NCI-H2227 (cell line): ENCODE data around the gene DOCK3.

Source experiments
- DNase-seq: peaks from one replicate; lab custom pipeline; 2025; ENCODE audit not compliant: unreplicated experiment; lab: John Stamatoyannopoulos, UW

The DOCK3 gene, protein sequence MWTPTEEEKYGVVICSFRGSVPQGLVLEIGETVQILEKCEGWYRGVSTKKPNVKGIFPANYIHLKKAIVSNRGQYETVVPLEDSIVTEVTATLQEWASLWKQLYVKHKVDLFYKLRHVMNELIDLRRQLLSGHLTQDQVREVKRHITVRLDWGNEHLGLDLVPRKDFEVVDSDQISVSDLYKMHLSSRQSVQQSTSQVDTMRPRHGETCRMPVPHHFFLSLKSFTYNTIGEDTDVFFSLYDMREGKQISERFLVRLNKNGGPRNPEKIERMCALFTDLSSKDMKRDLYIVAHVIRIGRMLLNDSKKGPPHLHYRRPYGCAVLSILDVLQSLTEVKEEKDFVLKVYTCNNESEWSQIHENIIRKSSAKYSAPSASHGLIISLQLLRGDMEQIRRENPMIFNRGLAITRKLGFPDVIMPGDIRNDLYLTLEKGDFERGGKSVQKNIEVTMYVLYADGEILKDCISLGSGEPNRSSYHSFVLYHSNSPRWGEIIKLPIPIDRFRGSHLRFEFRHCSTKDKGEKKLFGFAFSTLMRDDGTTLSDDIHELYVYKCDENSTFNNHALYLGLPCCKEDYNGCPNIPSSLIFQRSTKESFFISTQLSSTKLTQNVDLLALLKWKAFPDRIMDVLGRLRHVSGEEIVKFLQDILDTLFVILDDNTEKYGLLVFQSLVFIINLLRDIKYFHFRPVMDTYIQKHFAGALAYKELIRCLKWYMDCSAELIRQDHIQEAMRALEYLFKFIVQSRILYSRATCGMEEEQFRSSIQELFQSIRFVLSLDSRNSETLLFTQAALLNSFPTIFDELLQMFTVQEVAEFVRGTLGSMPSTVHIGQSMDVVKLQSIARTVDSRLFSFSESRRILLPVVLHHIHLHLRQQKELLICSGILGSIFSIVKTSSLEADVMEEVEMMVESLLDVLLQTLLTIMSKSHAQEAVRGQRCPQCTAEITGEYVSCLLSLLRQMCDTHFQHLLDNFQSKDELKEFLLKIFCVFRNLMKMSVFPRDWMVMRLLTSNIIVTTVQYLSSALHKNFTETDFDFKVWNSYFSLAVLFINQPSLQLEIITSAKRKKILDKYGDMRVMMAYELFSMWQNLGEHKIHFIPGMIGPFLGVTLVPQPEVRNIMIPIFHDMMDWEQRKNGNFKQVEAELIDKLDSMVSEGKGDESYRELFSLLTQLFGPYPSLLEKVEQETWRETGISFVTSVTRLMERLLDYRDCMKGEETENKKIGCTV (N-terminal part only)

DNA sequence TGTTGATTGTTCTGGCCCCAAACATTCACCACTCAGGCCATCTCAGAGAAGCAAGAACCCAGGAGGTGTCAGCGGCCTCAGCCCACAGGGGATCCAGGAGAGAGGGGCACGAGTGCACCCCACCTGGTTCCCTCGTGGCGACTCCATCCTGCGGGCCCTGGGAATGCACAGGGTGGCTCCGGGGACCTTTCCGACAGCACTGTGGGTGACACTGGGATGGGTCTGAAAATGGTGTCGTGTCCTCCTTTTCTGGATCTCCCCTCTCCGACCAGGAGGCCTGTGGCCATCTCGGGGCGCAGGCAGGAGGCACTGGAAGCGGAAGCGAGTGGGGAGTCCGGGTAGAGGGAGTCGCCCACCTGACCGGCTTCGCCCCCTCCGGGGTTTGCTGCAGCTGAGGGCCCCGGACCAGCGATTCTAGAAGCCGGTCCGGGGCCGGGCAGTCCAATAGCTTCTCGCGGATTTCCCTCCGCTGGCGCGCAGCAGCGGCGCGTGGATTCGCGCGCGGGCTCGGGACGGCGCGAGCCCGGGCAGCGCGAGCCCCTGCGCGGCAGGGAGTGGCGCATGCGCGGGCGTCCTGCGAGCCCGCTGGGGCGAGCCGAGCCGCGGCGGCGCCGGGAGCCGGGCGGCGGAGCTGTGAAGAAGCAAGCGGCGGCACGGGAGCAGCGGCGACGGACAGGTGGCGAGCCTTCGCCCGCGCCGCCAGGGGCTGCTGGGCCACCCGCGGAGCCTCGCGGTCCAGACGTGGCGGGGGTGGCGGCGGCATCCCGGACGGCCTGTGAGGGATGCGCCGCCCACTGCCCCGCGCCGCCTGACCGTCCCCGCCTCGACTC lies at the start of gene DOCK3:
DOCK3 (plus strand) TSS at position 579 of the 830 bp plus-strand sequence. CDS start 337 bp downstream, outside the sequence.
- DNase-seq = peak; percentile 77

DNA sequence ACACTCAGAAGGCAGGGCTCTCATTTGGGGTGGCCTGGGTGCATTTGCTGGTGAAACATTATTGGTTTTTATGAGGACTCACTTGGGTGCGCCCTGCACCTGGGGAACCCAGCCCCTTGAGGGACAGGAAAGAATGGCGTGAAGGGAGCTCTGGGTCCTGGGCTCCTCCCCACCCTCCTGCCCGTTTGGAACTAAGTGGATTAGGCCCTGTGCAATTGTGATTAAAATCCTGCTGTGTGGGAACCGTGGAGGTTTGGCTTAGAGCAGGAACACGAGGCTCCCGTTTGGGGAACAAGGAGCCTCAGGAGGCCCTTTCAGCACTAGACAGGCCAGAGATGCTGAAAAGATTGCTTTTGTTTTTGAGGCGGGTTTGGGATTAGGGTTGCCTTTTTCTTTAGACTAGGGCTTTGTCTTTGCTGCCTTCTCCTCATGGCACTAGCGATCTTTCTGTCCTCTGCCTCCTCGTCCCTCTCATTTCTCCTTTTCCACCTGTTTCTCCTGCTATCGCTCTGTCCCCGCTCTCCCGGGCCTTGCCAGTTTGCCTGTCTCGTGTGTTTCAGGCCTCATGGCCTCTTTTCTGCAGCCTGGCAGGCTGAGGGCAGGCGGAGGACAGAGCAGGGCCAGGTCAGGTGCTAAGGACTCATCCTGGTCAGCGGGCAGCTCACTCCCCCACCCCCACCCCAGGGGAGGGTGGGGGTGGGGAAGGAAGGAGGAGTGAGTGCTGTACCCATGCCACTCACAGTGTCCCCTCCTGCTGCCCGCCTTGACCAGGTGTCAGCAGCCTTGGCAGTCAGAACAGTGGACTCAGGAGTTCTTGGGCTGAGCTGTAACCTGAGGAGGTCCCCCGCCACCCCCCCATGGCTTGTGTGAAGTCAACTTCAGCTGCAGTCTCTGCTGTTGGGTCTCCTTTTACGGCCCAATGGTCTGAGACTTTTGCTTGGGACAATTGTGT lies 49.2 kb upstream of the DOCK3 start:
- DNase-seq = no peak

DNA sequence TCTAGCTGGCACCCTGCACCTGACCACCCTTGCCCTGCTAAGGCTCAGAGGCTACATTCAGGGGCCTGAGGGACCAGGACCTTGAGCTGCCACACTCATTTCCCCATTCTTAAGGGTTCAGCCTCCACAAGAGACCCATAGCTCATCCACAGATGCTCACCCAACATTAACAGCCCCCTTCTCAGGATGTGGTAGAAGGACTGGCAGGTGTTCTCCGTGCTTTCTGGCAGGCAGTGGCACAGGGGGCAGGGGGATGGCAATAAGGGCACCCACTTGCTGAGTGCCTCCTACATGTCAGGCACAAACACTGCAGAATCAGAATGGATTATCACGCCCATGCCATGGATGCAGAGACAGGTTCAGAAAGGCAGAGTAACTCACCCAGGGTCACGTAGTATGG lies 48.3 kb upstream of the DOCK3 start:
- DNase-seq = no peak

DNA sequence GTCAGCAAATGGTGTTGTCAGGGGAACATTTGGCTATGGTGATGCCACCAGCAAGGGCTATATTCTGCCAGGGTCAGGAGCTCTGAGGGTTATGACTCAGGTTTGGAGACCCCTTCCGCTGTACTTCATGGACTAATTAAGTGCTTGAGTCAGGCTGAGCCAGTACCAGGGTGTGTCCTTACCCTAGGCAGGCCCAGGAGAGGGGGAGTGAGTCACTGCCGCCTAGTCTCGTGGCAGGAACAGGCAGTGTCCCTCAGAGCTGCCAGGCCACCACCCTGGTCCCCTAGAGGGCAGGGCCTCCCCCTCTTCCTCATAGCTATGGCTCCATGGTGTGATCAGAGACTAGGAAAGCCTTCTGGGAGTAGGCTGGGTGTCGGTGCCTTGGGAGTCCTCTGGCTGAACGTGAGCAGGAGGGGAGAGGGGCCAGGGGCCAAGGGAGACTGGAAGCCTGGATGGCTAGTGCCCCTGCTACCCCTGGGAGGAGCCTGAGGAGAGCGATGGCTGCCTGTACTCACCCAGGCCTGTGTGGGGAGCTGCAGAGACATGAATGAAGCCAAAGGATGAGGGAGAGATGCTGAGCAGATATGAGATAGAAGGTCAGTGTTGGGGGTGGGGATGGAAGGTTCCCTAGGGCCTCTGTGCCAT lies 47.2 kb upstream of the DOCK3 start:
- DNase-seq = peak; percentile 26

DNA sequence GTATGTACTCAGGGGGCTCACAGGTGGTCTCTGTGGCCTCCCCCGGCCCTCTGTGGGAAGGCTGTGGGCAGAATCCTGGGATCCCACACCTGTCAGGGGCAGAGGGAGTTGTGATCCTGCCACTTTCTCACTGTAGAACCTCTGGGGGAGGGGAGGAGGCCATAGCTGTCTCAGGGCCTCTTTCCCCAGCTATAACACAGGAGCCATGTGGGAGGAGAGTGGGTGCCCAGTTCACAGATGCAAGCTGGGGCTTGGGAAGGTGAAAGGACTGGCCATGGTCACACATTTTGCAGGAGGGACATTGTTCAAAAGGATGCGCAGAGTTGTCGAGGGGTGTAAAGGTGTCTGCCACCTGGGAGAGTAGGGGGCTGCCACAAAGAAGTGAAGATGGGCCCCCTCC lies 46.1 kb upstream of the DOCK3 start:
- DNase-seq = no peak

DNA sequence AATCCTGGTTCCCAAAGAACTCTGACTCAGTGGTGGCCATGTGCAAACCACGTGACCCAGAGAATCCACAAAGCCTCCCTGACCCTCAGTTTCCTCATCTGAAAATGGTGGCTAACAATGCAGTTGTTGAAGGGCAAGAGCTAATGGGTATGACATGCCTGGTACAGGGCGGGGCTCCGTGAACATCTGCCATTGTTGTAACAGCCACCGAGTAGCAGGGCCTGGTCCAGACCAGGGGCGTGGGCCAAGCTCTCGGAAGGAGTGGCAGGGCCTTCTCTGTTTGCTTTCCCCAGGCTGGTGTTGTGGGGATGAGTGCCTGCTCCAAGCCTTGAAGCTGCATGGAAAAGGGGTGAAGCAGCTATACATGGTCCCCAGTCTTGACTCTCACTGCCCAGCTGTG lies 44.3 kb upstream of the DOCK3 start:
- no peak for DNase-seq

DNA sequence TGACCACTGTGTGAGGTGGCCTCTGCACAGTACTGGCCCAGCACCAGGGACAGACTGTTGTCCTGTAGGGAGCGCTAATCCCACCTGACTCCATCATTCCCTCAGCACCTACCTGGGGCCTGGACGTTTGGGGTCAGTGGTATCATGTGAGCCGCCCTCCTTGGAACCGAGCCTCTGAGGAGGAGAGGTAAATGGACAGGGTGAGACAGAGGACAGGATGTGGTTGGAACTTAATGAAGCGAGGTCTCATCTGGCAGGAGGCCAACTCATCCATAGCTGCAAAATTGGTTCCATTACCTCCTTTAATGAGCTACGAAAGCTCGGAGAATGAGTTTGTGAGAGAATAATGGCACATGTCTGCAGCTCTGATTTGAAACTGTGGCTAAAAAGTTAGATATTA lies 43.9 kb upstream of the DOCK3 start:
- DNase-seq = peak; percentile 48

DNA sequence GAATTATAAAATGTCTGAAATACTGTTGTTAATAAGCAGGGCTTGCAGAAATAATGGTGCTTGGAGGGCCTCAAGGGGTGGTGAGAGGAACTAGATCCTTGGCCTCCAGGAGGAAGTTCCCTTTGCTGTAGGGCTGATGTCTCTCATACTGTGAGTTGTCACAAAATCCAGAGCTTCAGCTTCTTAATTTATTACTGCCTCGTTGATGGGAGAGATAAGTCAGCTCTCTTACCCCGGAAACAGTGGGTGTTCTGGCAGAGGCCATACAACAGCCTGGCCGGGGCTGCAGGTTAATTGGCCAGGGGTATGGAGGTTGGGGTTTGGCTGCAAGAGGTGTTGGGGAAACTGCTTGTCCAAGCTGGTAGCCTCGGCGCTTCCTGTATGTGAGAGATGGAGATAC lies 42.3 kb upstream of the DOCK3 start:
- no peak for DNase-seq

DNA sequence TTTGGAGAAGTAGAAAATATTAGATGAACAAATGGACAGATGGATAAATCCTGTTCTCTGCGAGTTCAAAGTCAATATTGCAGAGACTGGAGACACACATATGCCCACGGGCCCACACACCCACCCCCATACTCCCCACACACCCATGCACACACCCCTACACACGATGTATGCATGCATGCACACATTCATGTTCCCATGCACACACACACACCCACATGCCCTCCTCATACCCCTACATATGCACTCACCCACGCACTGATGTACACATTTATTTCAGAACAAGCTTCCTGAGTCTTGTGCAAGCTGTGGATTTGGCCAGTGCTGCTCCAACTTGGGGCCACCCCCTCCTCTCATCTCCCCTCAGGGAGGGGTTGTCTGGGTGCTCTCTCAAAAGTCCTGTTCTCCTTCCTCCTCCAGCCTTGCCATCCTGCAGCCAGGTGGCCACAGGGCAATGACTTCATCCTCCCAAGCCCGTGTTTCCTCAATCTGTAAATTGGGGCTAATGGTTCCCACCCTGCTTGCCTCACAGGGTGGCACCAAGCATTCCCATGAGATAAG lies 41.4 kb upstream of the DOCK3 start:
- no peak for DNase-seq

DNA sequence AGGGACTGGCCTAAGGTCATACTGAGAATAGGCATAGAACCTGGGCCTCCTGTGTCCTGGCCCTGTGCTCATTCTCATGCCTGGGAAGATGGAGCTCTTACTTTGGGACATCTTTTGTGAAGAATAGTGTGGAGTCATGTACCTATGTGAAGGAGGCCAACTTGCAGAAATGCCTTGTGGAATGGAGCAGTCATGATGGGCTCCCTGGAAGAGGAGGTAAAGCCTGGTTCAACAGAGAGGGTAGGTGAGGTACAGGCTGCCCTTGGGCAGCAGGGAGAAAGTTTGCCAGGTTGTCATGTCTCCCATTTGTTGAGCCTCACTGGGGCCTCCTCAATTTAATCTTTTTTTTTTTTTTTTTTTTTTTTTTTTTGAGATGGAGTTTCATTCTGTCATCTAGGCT lies 39.7 kb upstream of the DOCK3 start:
- DNase-seq = no peak

DNA sequence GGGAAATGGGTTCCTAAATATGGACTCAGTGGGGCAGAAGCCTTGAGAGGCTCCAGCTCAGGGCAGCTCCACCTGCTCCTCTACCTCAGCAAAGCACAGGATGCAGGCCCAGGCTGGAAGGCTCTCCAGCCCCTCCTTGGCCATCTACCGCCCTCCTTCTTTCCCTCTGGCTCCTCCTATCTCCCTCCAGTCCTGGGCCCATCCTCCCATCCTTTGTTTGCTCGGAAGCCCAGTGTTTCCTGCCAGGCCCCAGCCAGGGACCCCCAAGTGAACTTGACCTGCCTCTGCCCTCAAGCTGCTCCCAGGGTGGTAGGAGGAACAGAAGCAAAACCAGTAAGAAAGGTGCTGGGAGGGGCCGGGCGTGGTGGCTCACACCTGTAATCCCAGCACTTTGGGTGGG lies 37.7 kb upstream of the DOCK3 start:
- no peak for DNase-seq

DNA sequence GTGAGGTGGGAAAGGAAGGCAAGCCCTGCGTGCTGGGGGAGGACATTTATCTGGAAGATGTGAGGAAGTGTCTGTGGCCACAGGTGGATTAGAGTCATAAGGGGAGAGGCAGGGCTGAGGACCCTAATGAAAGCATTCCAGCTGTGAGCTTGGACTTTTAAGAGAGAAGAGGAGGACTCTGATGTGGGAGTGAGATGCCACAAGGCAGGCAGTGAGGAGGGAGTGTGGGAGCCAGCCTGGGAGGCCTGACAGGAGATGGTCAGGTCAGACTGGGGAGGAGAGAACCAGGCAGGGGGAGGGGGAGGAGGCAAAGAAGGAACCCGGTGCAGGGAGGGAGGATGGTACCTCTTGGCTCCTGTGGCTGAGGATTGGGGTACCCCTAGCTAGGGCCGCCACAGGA lies 36.8 kb upstream of the DOCK3 start:
- DNase-seq = no peak

DNA sequence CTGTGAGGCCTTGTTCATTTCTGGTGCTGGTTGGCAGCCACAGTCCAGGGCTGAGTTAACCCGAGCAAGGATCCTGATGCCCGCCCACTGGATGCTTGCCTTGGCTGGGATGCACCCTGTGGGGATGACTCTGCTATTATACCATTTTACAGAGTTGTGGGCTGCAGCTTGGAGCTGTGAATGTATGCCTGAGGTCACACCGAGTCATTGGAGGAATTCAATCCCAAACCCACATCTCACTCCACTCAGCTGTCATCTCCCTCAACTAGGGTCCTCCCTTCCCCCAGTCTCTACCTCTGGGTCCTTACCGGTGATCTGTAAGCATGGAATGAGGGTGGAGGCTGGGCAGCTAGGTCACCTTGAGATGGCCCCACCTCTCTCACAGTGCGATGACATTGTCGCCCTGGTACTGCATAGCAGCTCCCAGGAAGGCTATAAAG lies 35.7 kb upstream of the DOCK3 start:
- DNase-seq = no peak

DNA sequence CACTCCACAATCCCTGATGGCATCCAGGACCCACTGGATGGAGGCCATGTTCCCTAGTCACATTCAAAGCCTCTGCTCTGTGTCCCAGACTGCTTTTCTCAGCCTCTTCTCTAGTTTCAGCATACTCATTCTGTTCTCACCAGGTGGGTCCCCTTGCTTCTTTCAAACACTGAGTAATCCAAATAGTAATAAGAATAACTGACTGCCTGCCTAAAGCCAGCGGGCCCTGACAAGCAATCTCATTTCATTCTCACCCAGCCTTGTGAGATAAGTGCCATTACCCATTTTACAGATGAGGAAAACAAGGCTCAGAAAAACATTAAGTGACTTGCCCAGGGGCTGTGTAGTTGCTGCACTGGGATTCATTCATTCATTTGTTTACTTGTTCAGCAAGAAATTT lies 32.3 kb upstream of the DOCK3 start:
- no peak for DNase-seq

DNA sequence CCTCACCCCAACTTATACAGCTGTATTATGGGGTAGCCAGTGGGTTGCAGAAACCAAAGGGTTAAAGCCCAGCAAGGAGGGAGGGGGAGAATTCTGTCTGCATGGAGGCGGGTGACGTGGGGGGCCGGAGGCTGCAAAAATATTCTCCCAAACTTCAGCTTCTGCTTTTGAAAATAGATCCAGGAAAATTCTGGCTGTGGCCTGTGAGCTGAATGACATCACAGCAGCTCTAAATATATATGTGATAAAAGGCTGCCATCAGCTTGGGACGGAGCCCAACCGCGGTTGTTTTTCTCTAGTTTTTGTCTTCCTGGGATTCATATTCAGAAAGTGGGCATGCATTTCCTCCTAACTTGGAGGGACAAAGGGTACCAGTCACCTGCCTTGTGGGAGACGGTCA lies 30.2 kb upstream of the DOCK3 start:
- DNase-seq = no peak

DNA sequence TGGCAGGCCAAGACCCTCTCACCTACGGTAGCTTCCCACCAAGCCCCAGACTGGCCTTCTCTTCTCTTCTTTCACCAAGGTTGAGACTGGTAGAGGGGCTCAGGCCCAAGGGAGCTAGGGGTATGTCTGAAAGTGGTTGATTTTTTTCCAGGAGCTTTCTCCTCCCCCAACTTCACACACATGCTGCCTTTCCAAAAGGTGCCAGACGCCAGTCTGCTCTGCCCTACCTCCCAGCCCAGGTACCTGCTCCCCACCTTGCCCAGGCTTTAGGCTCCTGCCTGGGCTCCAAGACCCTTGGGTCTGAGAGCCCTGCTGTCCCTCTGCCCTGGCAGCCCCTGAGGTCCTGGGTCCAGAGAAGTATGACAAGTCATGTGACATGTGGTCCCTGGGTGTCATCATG lies 29.3 kb upstream of the DOCK3 start:
- DNase-seq = no peak

DNA sequence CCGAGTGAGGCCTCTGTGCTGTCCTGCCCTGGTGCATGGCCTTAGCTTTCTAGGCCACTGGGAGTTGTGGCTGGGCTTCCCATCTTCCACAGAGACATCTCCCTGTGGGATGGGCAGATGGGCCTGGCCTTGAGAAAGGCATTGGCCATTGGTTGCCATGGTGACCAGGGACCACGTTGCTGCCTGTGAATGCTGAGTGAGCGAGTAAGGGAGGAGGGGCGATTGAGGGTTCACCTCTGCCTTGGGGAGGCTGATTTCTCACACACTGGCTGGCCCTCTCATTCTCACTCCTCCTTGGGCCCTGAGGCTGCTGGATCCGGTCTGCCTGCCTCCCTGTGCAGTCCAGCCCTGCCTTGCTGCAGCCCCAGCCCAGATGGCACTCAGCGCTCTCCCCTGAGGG lies 26.4 kb upstream of the DOCK3 start:
- peak; percentile 87 for DNase-seq

DNA sequence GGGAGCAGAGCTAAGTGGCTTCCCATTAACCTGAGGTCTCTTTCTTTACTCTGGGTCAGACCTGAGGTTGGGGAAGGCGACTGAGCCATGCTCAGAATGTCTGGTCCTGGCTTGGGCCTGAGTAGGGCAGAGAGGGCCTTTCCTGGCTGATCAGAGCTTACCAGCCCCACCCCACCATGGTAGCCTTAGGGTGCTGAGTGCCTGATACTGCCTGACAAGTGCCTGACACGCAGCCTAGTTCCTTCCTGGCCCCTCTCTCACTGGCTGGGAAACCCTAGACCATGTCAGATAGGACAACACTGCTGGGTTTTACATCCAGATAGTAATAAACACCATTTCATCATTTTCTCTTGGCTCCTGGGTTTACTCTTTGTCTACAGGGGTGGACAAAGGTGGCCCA lies 25.8 kb upstream of the DOCK3 start:
- no peak for DNase-seq
